Testis (tissue), 2 donors: ENCODE results near the gene LUC7L3.

Experiments
- CTCF ChIP-seq, 3 experiments: fragments of 450-650 bp in 2 of 3; fragments of 200-600 bp in 1 of 3; sonication (generic) in 1 of 3; IDR thresholded peaks; one replicate each; pipeline ENCODE4 v1.5.1; 2016 to 2019; ENCODE audit warnings: antibody characterized with exemption in 3 of 3, mild to moderate bottlenecking in 2 of 3, moderate library complexity in 1 of 3
- POLR2A ChIP-seq: fragments of 450-650 bp; IDR thresholded peaks from one replicate; pipeline ENCODE4 v1.6.1; 2017; ENCODE audit warnings: antibody characterized with exemption, mild to moderate bottlenecking, moderate library complexity

- TF ChIP-seq CTCF (IDR thresholded peaks at IDR 0.05) (no peak), POLR2A (no peak)
These were observed 49.0 kb downstream of the LUC7L3 start for GRCh38 chr17:50768346-50768761.
